RWPE2 (cell line): ENCODE data around the gene HDAC9.

Experiments used
- ATAC-seq: fragments of 200-7000 bp; cut with Tn5 transposase; 3 replicates; pipeline ENCODE4 v1.9.1; 2021; ENCODE audit warnings: low read depth
- DNase-seq: peaks from one replicate; pipeline ENCODE4 v3.0.0-alpha.2; 2020; ENCODE audit warnings: low spot score
- H3K27ac ChIP-seq: fragments of 450-650 bp; 2 replicates; pipeline ENCODE4 v1.5.1; 2017; ENCODE audit warnings: mild to moderate bottlenecking; ENCODE audit not compliant: poor library complexity, severe bottlenecking
- H3K27me3 ChIP-seq: fragments of 250-450 bp; sonication (Bioruptor Pico); 2 replicates; pipeline ENCODE4 v1.5.1; 2021; ENCODE audit warnings: mild to moderate bottlenecking, moderate library complexity; ENCODE audit not compliant: insufficient read depth, poor library complexity, severe bottlenecking
- H3K36me3 ChIP-seq: fragments of 250-450 bp; sonication (Bioruptor Pico); 2 replicates; pipeline ENCODE4 v1.5.1; 2020; ENCODE audit warnings: low read depth, mild to moderate bottlenecking, moderate library complexity
- H3K4me1 ChIP-seq: fragments of 250-450 bp; sonication (Bioruptor Pico); 2 replicates; pipeline ENCODE4 v1.5.1; 2021; ENCODE audit warnings: mild to moderate bottlenecking, moderate library complexity; ENCODE audit not compliant: insufficient read depth, poor library complexity, severe bottlenecking
- H3K4me3 ChIP-seq: fragments of 250-450 bp; sonication (Bioruptor Pico); 2 replicates; pipeline ENCODE4 v1.5.1; 2021; ENCODE audit warnings: mild to moderate bottlenecking, moderate library complexity; ENCODE audit not compliant: severe bottlenecking
- H3K9me3 ChIP-seq: fragments of 250-450 bp; sonication (Bioruptor Pico); 2 replicates; pipeline ENCODE4 v1.5.1; 2021; ENCODE audit warnings: mild to moderate bottlenecking, moderate library complexity; ENCODE audit not compliant: severe bottlenecking
- CTCF ChIP-seq: fragments of 450-650 bp; IDR thresholded peaks from one replicate; pipeline ENCODE4 v1.5.1; 2017; ENCODE audit warnings: mild to moderate bottlenecking, moderate library complexity; ENCODE audit not compliant: poor library complexity, severe bottlenecking

HDAC9 gene

DNA sequence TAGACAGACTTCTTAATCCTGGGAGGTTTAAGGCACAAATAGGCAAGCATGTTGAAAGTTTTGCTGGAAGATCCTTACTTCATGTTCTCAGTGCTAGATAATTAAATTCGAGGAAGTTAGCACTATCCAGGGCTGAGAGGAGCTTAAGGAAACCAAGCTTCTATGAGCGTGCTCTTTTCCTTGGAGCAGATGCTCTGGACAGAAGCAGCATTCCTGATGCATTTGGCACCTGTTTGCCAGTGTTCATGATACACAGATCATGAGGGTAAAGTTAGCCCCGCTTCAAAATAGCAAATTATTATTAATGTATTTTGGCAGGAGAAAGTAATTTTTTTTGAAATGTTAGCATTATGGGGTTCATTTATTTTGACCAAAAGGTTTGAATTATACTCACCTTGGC, 9.4 kb downstream of the HDAC9 start:
- Histone ChIP-seq H3K4me1 (peaks cover 21% of the 10 kb centered on the region), H3K36me3 (no peaks in the 10 kb centered on the region), H3K27me3 (no peaks in the 10 kb centered on the region), H3K4me3 (no peak overlapping the region), H3K9me3 (no peaks in the 10 kb centered on the region), H3K27ac (no peak overlapping the region)
- DNase-seq: no peak
- ATAC-seq: no peak
- TF ChIP-seq CTCF: no peak

- TF ChIP-seq CTCF: no peak
- no peak overlapping the region for H3K4me3 ChIP-seq
- DNase-seq: no peak
- H3K27ac ChIP-seq: no peak overlapping the region
- no peaks in the 10 kb centered on the region for H3K27me3 ChIP-seq
- peaks cover 23% of the 10 kb centered on the region for H3K4me1 ChIP-seq
- no peaks in the 10 kb centered on the region for H3K9me3 ChIP-seq
- ATAC-seq: no peak
- no peaks in the 10 kb centered on the region for H3K36me3 ChIP-seq
Measured at GRCh38 chr7:18505870-18506460, 10.4 kb downstream of the HDAC9 start.

GRCh38 chr7:18508443-18509427, 13.2 kb downstream of the HDAC9 start:
- H3K4me1 ChIP-seq: peaks cover 23% of the 10 kb centered on the region
- no peak for TF ChIP-seq CTCF

DNA sequence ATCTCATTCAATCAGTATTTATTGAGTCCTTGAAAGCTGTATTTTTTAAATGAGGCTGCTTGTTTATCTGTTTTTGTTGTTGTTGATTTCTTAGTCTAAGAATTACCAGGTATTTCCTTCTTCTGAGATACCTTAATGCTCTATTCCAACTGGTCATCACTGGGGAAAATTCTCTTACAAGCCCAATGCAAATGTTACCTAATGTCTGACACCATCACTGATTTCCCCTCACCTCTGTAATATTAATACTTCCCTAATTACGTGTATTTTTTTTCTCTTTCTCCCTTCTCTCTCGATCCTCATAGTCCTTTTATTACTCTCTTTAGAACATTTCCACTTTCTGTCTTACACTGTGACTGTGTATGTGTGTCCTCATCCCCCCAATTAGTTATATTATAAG, 13.9 kb downstream of the HDAC9 start:
- DNase-seq (no peak), ATAC-seq (peak; percentile 7; the same call in 2 of the 3 replicates)
- TF ChIP-seq CTCF: no peak
- H3K9me3 ChIP-seq: no peaks in the 10 kb centered on the region
- H3K4me1 ChIP-seq: peaks cover 23% of the 10 kb centered on the region
- no peaks in the 10 kb centered on the region for H3K27me3 ChIP-seq
- H3K36me3 ChIP-seq: no peaks in the 10 kb centered on the region
- peak overlapping the region; percentile 8 for H3K4me3 ChIP-seq
- H3K27ac ChIP-seq: peak overlapping the region; percentile 86

More at GRCh38 chr7:18508443-18509427, 13.2 kb downstream of the HDAC9 start:
- ATAC-seq (peak; percentile 99), DNase-seq (no peak)
- H3K36me3 ChIP-seq: no peaks in the 10 kb centered on the region
- H3K9me3 ChIP-seq: no peaks in the 10 kb centered on the region
- peak overlapping the region; percentile 8 for H3K4me3 ChIP-seq
- peak overlapping the region; percentile 86 for H3K27ac ChIP-seq
- H3K27me3 ChIP-seq: no peaks in the 10 kb centered on the region
